K562 (cell line): Measurements from ENCODE around the gene GLDN. TPM values are rescaled to one million over a fixed set of nuclear protein-coding genes. Genes with fewer than 3 reads are reported as not detected.

Experiments used
- KLF6 ChIP-seq: fragments of 250-450 bp; sonication (Bioruptor Pico); IDR thresholded peaks from 2 replicates; pipeline ENCODE4 v1.4.0; 2020; ENCODE audit warnings: mild to moderate bottlenecking, moderate library complexity, borderline replicate concordance
- PKNOX1 ChIP-seq: fragments of 450-650 bp; IDR thresholded peaks from 2 replicates; pipeline ENCODE4 v1.6.1; 2016
- SAP30 ChIP-seq: fragments of 200-600 bp; sonication (generic); IDR thresholded peaks from 2 replicates; pipeline ENCODE4 v1.6.1; 2012; ENCODE audit warnings: borderline replicate concordance, low read depth, mild to moderate bottlenecking, moderate library complexity, low read length, control low read depth, inconsistent platforms; ENCODE audit not compliant: insufficient read depth, poor library complexity, severe bottlenecking
- TAL1 ChIP-seq: fragments of 450-650 bp; IDR thresholded peaks from 2 replicates; pipeline ENCODE4 v1.6.1; 2016; ENCODE audit warnings: mild to moderate bottlenecking
- ZNF518B ChIP-seq: fragments of 250-450 bp; sonication (Bioruptor Pico); IDR thresholded peaks from 2 replicates; pipeline ENCODE4 v1.5.0; 2021; ENCODE audit warnings: mild to moderate bottlenecking, moderate library complexity
- polyA plus RNA-seq, 8 experiments: library from polyadenylated mRNA; depleted of rRNA in 4 of 8; stranded (reverse) in 5 of 8; unstranded in 3 of 8; fragments of >200 nt; fragmentation: Nextera tagmentation in 2 of 8; fragmentation: Illumina TruSeq in 1 of 8; extraction: Ambion mirVana in 2 of 8; extraction: Trizol in 1 of 8; gene quantifications; 2 replicates each; pipeline versions ENCODE4 v1.2.1 to v1.2.3, GENCODE V29; 2011 to 2014; ENCODE audit warnings: inconsistent platforms in 1 of 8, missing spikeins in 1 of 8
- total RNA-seq, 7 experiments: library from RNA; depleted of rRNA in 6 of 7; stranded (reverse); fragments of >200 nt in 6 of 7; fragmentation: Illumina TruSeq in 2 of 7; extraction: Trizol in 2 of 7; gene quantifications; 2 replicates each; pipeline versions ENCODE4 v1.2.1 to v1.2.3, GENCODE V29; 2011 to 2021; ENCODE audit warnings: low replicate concordance in 1 of 7
- TF ChIP-seq, protein P1 (sequence below): fragments of 200-600 bp; sonication (generic); IDR thresholded peaks from one replicate; pipeline ENCODE4 v1.6.1; 2012; ENCODE audit warnings: mild to moderate bottlenecking, low read depth, low read length, inconsistent platforms

The GLDN gene
- total and polyA plus RNA-seq, 9 of the 15 experiments (the other 6 are each of a cell fraction or from before 2014, with no cell fraction given): 0.05 to 0.33 (median 0.18) TPM

DNA sequence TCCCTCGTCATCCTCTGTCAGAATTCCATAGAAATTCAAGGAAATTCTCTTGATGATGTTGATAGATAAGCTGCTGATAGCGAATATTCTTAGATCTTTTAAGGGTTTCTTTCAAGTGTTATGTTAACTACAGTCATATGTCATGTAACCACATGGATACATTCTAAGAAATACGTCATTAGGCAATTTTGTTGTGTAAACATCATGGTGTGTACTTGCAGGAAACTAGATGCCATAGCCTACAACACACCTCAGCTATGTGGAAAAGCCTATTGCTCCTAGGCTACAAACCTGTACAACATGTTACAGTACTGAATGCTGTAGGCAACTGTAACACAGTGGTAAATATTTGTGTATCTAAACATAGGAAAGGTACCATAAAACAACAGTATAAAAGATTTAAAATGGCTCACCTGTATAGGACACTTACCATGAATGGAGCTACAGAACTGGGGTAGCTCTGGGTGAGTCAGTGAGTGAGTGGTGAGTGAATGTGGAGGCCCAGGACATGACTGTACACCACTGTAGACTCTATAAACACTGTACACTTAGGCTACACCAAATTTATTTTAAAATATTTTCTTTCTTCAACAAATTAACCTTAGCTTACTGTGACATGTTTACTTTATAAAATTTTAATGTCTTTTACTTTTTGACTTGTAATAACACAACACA is 34.6 kb downstream of the GLDN start (continued):
- TF ChIP-seq, protein P1, sequence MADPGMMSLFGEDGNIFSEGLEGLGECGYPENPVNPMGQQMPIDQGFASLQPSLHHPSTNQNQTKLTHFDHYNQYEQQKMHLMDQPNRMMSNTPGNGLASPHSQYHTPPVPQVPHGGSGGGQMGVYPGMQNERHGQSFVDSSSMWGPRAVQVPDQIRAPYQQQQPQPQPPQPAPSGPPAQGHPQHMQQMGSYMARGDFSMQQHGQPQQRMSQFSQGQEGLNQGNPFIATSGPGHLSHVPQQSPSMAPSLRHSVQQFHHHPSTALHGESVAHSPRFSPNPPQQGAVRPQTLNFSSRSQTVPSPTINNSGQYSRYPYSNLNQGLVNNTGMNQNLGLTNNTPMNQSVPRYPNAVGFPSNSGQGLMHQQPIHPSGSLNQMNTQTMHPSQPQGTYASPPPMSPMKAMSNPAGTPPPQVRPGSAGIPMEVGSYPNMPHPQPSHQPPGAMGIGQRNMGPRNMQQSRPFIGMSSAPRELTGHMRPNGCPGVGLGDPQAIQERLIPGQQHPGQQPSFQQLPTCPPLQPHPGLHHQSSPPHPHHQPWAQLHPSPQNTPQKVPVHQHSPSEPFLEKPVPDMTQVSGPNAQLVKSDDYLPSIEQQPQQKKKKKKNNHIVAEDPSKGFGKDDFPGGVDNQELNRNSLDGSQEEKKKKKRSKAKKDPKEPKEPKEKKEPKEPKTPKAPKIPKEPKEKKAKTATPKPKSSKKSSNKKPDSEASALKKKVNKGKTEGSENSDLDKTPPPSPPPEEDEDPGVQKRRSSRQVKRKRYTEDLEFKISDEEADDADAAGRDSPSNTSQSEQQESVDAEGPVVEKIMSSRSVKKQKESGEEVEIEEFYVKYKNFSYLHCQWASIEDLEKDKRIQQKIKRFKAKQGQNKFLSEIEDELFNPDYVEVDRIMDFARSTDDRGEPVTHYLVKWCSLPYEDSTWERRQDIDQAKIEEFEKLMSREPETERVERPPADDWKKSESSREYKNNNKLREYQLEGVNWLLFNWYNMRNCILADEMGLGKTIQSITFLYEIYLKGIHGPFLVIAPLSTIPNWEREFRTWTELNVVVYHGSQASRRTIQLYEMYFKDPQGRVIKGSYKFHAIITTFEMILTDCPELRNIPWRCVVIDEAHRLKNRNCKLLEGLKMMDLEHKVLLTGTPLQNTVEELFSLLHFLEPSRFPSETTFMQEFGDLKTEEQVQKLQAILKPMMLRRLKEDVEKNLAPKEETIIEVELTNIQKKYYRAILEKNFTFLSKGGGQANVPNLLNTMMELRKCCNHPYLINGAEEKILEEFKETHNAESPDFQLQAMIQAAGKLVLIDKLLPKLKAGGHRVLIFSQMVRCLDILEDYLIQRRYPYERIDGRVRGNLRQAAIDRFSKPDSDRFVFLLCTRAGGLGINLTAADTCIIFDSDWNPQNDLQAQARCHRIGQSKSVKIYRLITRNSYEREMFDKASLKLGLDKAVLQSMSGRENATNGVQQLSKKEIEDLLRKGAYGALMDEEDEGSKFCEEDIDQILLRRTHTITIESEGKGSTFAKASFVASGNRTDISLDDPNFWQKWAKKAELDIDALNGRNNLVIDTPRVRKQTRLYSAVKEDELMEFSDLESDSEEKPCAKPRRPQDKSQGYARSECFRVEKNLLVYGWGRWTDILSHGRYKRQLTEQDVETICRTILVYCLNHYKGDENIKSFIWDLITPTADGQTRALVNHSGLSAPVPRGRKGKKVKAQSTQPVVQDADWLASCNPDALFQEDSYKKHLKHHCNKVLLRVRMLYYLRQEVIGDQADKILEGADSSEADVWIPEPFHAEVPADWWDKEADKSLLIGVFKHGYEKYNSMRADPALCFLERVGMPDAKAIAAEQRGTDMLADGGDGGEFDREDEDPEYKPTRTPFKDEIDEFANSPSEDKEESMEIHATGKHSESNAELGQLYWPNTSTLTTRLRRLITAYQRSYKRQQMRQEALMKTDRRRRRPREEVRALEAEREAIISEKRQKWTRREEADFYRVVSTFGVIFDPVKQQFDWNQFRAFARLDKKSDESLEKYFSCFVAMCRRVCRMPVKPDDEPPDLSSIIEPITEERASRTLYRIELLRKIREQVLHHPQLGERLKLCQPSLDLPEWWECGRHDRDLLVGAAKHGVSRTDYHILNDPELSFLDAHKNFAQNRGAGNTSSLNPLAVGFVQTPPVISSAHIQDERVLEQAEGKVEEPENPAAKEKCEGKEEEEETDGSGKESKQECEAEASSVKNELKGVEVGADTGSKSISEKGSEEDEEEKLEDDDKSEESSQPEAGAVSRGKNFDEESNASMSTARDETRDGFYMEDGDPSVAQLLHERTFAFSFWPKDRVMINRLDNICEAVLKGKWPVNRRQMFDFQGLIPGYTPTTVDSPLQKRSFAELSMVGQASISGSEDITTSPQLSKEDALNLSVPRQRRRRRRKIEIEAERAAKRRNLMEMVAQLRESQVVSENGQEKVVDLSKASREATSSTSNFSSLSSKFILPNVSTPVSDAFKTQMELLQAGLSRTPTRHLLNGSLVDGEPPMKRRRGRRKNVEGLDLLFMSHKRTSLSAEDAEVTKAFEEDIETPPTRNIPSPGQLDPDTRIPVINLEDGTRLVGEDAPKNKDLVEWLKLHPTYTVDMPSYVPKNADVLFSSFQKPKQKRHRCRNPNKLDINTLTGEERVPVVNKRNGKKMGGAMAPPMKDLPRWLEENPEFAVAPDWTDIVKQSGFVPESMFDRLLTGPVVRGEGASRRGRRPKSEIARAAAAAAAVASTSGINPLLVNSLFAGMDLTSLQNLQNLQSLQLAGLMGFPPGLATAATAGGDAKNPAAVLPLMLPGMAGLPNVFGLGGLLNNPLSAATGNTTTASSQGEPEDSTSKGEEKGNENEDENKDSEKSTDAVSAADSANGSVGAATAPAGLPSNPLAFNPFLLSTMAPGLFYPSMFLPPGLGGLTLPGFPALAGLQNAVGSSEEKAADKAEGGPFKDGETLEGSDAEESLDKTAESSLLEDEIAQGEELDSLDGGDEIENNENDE: no peak
- TF ChIP-seq SAP30 (no peak), PKNOX1 (no peak), TAL1 (no peak), ZNF518B (CRISPR knock-in tag) (no peak), KLF6 (CRISPR knock-in tag) (no peak)
